ENCODE data around the gene PI16.
"Not testable (repeated sequence)": the region's sequence is repeated elsewhere in the genome, so short reads cannot be mapped to it uniquely, and the experiment has no call there.

PI16 gene

DNA sequence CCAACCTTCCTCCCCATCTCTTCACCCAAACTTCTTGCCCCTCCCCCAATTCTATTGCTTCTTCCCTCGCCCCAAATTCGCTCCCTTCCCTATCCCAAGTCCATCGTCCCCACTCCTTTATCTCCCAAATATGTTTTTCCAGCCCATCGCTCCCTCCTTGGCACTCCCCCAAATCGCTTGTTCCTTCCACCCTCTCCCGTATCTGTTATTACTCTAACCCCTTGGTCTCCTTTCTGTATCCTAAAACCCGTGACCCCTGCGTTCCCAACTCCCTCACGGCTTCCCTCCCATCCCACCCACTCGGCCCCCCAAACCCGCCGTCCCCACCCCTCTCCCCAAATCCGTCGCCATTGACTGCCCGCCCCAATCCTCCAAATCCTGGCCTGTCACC, 30.9 kb downstream of the PI16 start:
- peak overlapping the region; percentile 94 to 100 (median 98) for H3K27ac ChIP-seq
- peak overlapping the region; percentile 71 to 100 (median 93) for H3K4me3 ChIP-seq

DNA sequence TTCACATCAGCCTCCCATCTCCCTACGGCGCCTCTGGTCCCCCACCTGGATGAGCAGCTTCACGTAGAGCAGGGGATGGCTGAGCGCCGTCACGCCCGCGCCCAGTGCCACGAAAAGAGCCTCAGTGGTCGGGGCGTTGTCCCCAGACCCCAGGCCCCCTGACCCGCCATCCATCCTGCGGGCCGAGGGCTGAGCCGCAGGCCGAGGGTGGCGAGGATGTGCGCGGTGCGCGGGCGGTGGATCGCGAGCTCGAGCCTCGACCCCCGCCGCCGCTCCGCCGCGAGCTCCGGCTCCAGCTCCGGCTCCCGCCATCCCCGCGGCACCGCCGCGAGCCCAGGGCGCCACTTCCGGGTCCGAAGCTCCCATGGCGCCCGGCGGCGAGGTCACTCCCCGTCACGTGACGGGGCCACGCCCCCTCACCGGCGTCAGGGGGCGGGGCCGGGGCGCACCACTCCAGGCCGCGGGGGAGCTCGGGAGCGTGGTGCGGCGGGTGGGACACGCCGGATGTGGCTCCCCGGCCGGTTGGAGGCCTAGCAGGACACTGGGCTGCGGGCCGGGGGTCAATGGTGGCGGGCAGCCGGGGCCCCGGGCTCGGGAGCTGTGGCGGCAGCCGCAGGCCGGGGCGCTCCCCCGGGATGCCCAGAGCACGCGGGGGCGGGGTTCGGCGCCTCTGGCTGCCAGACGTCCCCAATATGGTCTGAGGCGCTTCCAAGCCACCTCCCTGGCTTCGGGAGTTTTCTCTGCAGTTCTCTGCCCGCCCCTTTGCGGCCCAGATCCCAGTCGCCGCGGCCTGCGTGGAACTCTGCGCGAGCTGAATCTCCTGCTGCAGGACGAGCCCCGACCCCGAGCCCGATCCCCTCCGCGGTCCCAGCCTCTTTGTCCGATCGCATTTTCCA, 31.5 kb downstream of the PI16 start, which contains the start of gene MTCH1:
TSS of gene MTCH1 (minus strand) at position 389 of the 896 bp plus-strand sequence. CDS start at position 366, 23 bp downstream.
- peak within 1 kb of the TSS; percentile 94 to 100 (median 98) for H3K27ac ChIP-seq
- H3K4me3 ChIP-seq, result peak within 1 kb of the TSS; percentile 71 to 100 (median 93)

DNA sequence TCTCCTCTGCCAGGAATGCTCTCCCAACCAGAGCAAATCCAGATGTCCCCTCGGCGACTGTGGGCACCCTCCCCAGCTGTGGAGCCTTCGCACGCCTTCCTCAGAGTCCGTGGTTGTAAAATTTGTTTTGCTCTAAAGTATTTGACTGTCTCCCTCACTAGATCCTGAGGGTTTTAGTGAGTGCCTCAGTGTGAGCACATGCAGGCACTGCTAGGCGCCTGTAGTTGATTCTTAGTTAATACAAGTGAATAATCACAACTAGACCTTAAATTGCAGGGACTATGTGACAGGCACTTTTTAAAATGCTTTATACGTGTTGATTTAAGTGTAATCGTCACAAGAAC, 32.1 kb downstream of the PI16 start:
- peak overlapping the region; percentile 94 to 100 (median 98) for H3K27ac ChIP-seq
- peak overlapping the region; percentile 71 to 100 (median 93) for H3K4me3 ChIP-seq

DNA sequence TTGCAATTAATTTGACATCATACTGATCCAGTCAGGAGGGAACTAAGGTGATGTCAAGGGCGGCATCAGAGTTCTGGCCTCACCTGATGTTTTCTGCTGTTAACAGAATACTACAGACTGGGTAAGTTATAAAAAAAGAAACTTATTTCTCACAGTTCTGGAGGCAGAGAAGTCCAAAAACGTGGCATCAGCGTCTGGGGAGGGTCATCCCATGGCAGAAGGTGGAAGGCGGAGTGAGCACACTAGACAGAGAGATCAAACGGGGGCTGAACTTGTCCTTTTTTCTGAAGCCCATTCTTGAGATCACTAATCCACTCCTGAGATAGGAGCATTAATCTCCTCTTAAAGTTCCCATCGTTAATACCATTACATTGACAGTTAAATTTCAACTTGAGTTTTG, 34.7 kb downstream of the PI16 start:
- H3K4me3 ChIP-seq, result no peak overlapping the region
- no peak overlapping the region for H3K27ac ChIP-seq

DNA sequence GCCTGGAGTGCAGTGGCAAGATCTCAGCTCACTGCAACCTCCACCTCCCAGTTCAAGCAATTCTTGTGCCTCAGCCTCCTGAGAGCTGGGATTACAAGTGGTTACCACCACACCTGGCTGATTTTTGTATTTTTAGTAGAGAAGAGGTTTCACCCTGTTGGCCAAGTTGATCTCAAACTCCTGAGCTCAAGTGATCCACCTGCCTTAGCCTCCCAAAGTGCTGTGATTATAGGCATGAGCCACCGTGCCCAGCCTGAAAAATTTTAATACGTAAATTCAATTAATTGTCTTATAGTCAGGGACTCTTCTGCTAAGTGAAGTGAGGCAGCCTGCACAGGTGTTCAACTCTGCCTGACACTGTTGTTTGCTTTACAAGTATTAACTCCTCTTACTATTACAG, 35.9 kb downstream of the PI16 start:
- H3K27ac ChIP-seq, H3K4me3 ChIP-seq: not testable (repeated sequence)

DNA sequence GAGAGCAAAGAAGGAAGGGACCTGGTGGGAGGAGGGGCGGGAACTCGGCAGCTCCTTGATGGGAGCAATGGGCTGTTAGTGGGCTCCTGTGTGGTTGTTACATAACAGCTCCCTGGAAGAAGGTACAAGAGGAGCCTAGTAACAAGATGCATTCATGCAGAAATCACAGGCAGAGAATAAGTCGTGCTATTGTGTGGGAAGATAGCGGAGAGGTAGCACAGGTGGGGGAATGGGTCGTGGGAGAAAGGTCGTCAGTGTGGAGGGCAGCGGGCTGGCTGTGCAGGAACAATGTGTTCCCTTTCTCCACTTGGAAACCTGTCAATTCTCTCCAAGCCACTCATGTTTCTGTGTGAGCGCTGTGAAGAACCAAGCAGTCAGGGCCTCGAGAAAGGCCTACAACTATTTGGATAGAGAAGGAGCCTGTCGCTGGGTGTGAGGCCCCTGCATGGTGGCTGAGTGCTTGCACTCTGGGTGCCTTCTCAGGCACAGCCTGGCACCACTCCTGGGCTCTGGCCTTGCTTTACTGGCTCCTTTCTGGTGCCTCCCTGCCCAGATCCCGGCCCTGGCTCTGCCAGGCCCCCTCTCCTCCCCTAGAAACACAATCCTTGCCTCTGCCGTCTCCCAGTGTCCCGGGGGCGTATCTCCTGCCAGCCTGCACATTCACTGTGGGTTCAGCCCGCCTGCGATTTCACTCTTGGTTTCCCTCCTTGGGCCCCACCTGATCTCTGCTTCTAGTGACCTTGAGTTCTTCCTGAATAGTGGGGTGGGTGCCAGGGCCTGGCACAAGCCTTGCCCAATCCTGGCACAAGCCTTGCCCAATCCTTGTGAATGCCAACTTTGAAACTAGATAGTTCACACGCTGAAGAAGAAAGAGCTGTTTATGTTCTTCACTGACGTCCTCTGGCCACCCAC, 43.5 kb downstream of the PI16 start:
- Histone ChIP-seq H3K4me3 (no peak overlapping the region), H3K27ac (peak overlapping the region in 10 of 21 experiments; percentile 50 to 76 (median 68))

DNA sequence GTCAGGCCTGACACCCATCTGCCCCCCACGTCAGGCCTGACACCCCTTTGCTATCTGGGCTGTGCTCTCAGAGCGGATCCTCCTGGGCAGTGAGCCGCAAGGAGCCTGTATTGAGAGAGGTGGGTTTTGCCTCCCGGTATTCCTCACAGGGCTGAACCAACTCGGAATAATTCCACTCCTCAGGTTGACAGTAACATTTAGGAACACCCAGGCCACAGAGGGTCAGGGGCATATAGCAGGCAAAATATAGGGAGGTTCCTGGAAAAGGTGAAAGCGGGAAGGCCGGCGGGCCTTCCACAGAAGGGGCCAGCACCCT, 44.1 kb downstream of the PI16 start:
- H3K4me3 ChIP-seq, result no peak overlapping the region
- H3K27ac ChIP-seq, result peak overlapping the region in 9 of 21 experiments; percentile 4 to 76 (median 63)

DNA sequence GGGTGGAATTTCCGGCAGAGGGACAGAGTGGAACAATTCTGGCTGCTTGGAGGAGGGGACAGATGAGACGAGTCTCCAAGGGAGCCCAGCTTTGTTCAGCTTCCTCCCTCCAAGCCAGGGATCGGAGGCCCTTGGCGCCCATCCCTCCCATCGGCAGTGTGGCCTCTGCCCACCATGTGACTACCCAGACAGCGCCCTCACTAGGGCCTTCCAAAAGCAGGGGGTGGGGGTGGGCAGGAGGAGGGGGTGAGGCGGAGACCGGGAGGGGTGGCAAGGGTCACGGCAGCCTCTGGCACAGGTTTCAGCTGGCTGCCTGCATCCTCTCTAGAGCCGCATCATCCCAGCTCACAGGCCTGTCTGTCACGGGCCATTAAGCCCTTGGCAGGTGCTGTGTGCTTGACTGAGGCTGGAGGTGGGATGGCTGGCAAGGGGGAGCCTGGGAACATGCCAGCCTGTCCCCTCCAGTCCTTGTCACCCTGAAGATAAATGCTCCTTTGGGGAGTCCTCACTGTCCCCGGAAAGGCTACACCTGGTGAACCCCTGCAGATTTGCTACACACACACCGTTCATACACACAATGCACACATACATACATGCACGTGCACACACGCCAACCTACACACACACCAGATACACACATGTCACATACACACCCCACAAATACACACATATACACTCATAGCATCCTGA, 44.7 kb downstream of the PI16 start:
- Histone ChIP-seq H3K27ac (peak overlapping the region in 8 of 21 experiments; percentile 4 to 76 (median 63)), H3K4me3 (no peak overlapping the region)

DNA sequence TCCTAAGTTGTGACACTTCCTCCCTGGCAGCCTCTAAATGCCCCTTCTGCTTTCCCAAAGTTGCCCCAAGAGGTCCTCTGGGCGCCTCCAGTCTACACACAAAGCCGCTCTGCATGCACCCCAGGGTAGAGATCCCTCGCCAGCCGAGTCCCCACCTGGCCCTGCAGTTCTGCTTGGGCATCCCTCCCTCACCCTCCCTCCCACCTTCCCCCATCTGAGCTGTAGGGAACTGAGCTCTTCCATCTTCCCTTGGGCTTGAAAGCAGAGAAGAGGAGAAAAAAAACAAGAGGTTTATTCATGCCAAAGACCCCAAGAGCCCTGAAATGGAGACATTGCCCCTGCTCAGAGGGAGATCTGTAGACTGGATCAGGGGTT, 45.2 kb downstream of the PI16 start:
- Histone ChIP-seq H3K4me3 (no peak overlapping the region), H3K27ac (no peak overlapping the region)

DNA sequence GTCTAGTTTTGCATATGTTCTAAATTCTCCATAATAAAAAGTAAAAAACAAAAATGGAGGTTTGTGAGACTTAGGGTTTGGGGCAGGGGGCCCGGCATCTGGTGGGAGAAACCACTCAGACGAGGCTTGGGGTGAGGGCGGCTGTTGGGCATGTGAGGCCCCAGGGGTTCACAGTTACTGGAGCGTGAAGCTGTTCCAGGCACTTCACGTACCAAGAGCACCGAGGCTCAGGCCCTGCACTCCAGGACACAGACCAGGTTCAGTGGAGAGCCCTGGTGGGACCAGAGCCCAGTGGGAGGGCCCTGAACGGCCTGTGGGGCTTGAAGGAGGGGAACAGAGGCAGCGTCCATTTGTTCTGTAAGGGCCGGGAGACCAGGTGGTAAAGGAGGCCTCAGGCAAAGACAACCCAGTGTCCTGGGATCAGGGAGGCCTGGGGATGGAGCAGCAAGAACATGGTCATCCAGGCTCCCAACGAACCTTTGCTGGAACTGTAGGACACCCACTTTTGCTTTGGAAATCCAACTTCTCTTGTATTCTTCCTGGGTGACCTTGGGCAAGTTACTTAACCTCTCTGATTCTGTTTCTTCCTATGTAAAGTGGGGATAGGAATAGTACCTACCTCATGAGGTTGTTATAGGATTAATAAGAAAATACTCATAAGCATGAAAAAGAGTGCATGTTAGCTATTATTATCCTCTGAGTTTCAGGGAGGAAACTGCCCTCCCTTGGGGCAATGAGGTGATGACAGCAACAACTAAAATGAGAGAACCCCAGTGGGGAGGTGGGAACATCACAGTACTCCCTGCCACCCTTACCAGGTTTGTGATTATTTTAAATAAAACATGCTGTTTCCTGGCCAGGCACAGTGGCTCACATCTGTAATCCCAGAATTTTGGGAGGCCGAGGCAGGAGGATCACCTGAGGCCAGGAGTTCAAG, 49.8 kb downstream of the PI16 start:
- Histone ChIP-seq H3K27ac (no peak overlapping the region), H3K4me3 (no peak overlapping the region)

DNA sequence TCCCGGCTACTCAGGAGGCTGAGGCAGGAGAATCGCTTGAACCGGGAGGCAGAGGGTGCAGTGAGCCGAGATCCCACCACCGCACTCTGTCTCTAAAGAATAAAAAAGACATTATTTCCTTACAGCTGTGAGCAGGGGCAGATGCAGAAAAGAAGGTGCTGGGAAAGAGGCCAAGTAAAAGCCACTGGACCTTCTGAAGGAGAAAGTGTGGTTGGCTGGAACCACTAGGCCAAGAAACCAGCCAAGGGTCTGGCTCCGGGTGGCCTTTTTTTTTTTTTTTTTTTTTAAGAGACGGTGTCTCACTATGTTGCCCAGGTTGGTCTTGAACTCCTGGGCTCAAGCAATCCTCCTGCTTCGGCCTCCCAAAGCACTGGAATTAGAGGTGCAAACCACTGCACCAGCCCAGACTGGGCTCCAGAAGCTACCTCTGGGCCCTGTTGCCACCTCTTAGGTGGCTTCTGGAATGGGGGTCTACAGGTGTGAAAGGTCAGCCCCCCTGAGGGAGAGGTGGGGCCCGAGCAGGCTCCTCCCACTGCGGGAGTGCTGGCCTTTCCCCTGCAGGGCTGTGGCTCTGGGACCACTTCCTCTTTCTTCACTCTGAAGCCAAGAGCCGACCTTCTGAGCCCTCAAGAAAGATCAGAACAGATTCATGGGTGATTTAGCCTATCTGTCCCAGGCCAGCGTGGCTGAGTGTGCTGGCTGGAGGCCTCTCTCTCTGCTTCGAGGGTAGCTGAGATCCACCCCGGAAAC, 50.7 kb downstream of the PI16 start, which contains the start of gene FGD2:
TSS of gene FGD2 (plus strand) at position 595 of the 750 bp plus-strand sequence. CDS start 163 bp downstream, outside the sequence.
- peak within 1 kb of the TSS; percentile 15 to 40 (median 31) for H3K4me3 ChIP-seq
- H3K27ac ChIP-seq, result peak within 1 kb of the TSS in 20 of 21 experiments; percentile 28 to 91 (median 66)

DNA sequence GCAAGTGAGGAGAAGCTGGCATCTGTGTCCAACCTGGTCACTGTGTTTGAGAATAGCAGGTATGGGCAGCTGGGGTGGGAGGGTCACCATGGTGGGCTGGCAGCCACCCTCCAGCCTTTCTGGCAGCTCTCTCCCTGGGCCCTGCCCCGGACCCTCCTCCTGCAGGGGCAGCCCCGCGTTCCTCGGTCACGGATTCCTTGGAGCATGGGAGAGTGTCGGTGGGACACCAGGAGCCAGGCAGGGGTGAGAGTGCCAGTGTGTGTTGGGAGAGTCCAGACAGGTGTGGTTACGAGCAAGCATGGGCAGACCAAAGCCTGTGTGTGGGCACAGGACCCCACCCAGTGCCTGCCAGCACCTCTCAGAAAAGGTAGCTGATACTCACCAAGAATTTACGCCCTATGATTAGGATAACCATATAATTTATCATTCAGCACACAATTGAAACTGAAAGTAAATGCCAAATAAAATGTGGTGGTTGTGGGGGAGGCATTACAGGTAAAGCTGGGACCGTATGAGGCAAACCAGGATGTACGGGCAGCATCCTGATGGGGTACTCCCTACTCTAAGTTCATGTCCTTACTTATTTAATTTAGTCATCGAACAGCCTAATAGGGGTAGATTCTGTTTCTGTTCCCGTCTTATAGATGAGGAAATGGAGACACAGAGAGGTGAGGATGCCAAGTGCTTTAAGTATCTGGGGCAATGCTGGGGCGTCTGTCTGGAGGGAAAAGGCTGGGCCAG, 51.5 kb downstream of the PI16 start:
- Histone ChIP-seq H3K4me3 (peak overlapping the region; percentile 15 to 40 (median 31)), H3K27ac (peak overlapping the region in 19 of 21 experiments; percentile 28 to 91 (median 68))

DNA sequence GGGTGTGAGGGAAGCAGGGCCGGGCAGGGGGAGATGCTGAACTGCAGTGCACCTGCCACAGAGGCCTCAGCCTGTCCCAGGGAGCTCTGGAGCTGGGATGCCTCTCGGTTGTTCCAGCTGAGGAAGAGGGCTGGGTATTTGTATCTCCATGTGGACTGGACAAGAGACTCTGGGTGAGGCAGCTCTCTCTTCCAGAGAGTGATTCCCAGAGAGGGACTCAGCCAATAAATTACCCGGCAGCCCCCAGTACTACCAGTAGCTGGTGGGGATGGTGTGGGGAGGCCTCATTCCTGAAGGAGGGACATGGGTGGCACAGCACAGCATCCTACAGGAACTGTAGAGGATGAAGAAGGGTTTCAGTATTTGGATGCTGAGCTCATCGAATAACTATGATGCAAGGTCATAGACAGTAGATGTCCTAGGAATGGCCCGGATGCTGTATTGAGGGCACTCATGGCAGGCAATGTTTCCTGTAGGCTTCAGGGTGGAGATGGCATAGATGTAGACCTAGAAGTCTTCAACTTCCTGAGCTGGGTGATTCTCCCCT, 52.3 kb downstream of the PI16 start:
- H3K27ac ChIP-seq, result peak overlapping the region in 18 of 21 experiments; percentile 7 to 91 (median 56)
- H3K4me3 ChIP-seq, result peak overlapping the region; percentile 11 to 40 (median 31)

DNA sequence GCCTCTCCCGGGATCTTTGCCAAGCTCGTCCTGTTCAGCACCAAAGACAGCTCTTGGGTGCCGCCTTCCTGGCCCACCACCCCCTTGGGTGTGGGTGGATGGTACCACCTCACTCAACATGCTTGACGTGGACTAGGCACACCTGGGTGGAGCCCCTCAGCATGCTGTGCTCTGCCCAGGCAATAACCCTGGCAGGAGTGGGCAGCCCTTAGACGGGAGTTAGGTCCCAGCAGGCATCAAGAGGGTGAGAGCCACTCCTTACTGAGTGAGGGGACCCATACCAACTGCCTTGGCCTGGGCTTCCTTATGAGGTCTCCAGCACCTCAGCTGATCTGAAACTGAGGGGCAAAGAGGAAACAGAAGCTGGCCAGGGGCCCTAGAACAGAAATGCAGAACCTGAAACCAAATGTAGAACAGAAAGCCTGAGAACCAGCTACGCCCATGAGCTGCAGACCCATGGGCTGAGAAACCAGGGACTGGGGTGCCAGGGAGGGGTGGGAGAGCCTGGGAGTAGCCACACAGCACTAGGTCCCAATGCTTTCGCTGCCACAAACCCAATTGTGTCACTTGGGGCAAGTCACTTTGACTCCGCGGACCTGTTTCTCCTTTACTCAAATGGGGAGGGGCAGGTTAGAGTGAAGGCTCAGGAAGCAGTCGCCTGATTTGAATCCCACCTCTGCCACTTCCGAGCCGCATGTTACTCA, 53.0 kb downstream of the PI16 start:
- H3K27ac ChIP-seq, result peak overlapping the region in 13 of 21 experiments; percentile 17 to 91 (median 54)
- H3K4me3 ChIP-seq, result peak overlapping the region in 4 of 7 experiments; percentile 11 to 40 (median 22)

DNA sequence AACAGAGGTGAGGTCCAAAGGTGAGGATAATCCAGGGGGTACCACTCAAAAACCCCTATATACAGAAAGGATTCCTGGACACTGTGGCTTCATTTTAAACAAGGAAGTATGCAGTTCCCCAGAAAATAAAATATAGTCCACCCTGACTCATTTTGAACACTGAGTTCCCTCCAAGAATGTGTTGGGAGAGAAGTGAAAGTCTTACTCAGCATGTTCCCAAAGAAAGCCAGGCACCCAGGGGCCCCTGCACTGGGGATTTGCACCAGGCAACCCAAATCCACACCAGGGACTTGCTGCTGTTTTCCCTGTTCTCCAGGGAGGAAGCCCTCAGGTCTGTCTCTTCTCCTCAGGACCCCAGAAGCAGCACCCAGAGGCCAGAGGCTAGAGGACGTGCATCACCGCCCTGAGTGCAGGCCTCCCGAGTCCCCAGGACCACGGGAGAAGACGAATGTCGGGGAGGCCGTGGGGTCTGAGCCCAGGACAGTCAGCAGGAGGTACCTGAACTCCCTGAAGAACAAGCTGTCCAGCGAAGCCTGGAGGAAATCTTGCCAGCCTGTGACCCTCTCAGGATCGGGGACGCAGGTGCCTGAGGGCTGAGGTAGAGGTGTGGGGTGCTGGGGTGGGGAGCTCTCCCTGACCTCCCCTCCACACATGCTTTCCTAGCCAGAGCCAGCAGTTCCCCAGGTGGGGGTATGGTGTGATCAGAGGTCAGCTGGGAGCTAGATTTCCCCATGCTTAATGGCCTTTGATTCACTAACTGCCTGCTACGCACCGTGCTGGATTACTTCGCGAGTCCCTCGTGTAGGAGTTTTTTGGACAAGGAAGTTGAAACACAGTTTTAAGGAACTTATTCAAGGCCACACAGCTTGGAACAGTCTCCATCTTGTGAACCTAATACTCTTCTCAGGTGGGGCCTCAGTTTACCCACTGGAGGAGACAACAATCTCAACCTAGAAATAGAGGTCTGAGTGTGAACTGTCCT, 54.2 kb downstream of the PI16 start:
- Histone ChIP-seq H3K27ac (peak overlapping the region in 10 of 21 experiments; percentile 6 to 91 (median 48)), H3K4me3 (no peak overlapping the region)

All from skin epidermis (tissue), 12 donors.